GM12878 (cell line): Measurements from ENCODE around the gene AREG.

Experiments
- ATF2 ChIP-seq: IDR thresholded peaks from 2 replicates; pipeline ENCODE4 v1.6.1; 2012; ENCODE audit warnings: low read length, inconsistent platforms
- CBFB ChIP-seq: IDR thresholded peaks from 2 replicates; pipeline ENCODE4 v1.6.1; 2016; ENCODE audit warnings: antibody characterized with exemption, low read depth
- CTCF ChIP-seq, 3 experiments: IDR thresholded peaks in 2 of 3; conservative IDR thresholded peaks in 1 of 3; 2 replicates each; pipeline ENCODE4 v1.5.1; 2011; ENCODE audit warnings: low read depth in 3 of 3, low read length in 3 of 3, mild to moderate bottlenecking in 3 of 3, control low read depth in 2 of 3, moderate library complexity in 2 of 3, inconsistent platforms in 1 of 3, mixed read lengths in 1 of 3; ENCODE audit not compliant: control insufficient read depth in 2 of 3, insufficient read depth in 1 of 3; ENCODE audit errors: extremely low read depth in 1 of 3
- CUX1 ChIP-seq: IDR thresholded peaks from 2 replicates; pipeline ENCODE4 v1.6.1; 2012; ENCODE audit warnings: improper control_type of control experiment, low read depth, low read length; ENCODE audit not compliant: insufficient replicate concordance
- EZH2 ChIP-seq: IDR thresholded peaks from 2 replicates; pipeline ENCODE4 v1.6.1; 2012; ENCODE audit warnings: low read depth, mild to moderate bottlenecking, control low read depth, inconsistent platforms, low read length, borderline replicate concordance; ENCODE audit not compliant: control insufficient read depth
- GATAD2B ChIP-seq: fragments of 450-650 bp; conservative IDR thresholded peaks from 2 replicates; pipeline ENCODE4 v1.6.1; 2017; ENCODE audit warnings: low read depth, mild to moderate bottlenecking, moderate library complexity
- JUNB ChIP-seq: IDR thresholded peaks from 2 replicates; pipeline ENCODE4 v1.6.1; 2016; ENCODE audit warnings: antibody characterized with exemption, mild to moderate bottlenecking
- PAX5 ChIP-seq: IDR thresholded peaks from 2 replicates; pipeline ENCODE4 v1.6.1; 2011; ENCODE audit warnings: low read depth, low read length, borderline replicate concordance
- PKNOX1 ChIP-seq: fragments of 450-650 bp; IDR thresholded peaks from 2 replicates; pipeline ENCODE4 v1.6.1; 2016; ENCODE audit warnings: mild to moderate bottlenecking
- SMC3 ChIP-seq: IDR thresholded peaks from 2 replicates; pipeline ENCODE4 v1.6.1; 2011; ENCODE audit warnings: low read length, improper control_type of control experiment, borderline replicate concordance

- TF ChIP-seq JUNB (no peak), SMC3 (no peak), CTCF (IDR thresholded peaks at IDR 0.05 in 2 of 3, conservative IDR thresholded peaks at IDR 0.05 in 1 of 3; ENCODE audit: control insufficient read depth in 2 of 3, extremely low read depth in 1 of 3, insufficient read depth in 1 of 3, low read depth in 3 of 3, low read length in 3 of 3) (no peak), ATF2 (no peak), CBFB (no peak), PKNOX1 (no peak), EZH2 (no peak), CUX1 (no peak), GATAD2B (no peak), PAX5 (no peak)
These were observed 37.0 kb upstream of the AREG start for GRCh38 chr4:74407891-74408290.
